Neural cell (in vitro differentiated cells): ENCODE results near the gene SCARB2. TPM values are rescaled to one million over a fixed set of nuclear protein-coding genes. Genes with fewer than 3 reads are reported as not detected.

Experiments used
- H2AFZ ChIP-seq: fragments of 200-600, 300-800 bp; sonication (generic), shearing (Covaris generic); 2 replicates; pipeline ENCODE4 v1.6.0; 2014; ENCODE audit warnings: low read depth, mild to moderate bottlenecking, antibody characterized with exemption, low read length, moderate library complexity
- H3F3A ChIP-seq: fragments of 200-600 bp; shearing (Covaris generic); 2 replicates; pipeline ENCODE4 v1.6.1; 2016; ENCODE audit warnings: mild to moderate bottlenecking, moderate library complexity, mixed read lengths, antibody characterized with exemption, low read length; ENCODE audit not compliant: insufficient read depth, poor library complexity, severe bottlenecking
- H3K27ac ChIP-seq: fragments of 200-600, 300-800 bp; sonication (generic), shearing (Covaris generic); 2 replicates; pipeline ENCODE4 v1.5.1; 2014; ENCODE audit warnings: mild to moderate bottlenecking, low read length, moderate library complexity
- H3K27me3 ChIP-seq: fragments of 300-800, 200-600 bp; sonication (generic), shearing (Covaris generic); 2 replicates; pipeline ENCODE4 v1.6.0; 2014; ENCODE audit warnings: mild to moderate bottlenecking, low read depth, low read length, moderate library complexity; ENCODE audit not compliant: insufficient read depth
- H3K36me3 ChIP-seq: fragments of 300-800, 200-600 bp; sonication (generic), shearing (Covaris generic); 2 replicates; pipeline ENCODE4 v1.5.1; 2014; ENCODE audit warnings: mild to moderate bottlenecking, antibody characterized with exemption, low read length, moderate library complexity; ENCODE audit not compliant: insufficient read depth
- H3K4me2 ChIP-seq: fragments of 300-800, 200-600 bp; sonication (generic), shearing (Covaris generic); 2 replicates; pipeline ENCODE4 v1.6.0; 2014; ENCODE audit warnings: mild to moderate bottlenecking, low read length
- H3K4me3 ChIP-seq: fragments of 300-800, 200-600 bp; sonication (generic), shearing (Covaris generic); 2 replicates; pipeline ENCODE4 v1.5.1; 2014; ENCODE audit warnings: mild to moderate bottlenecking, low read length, moderate library complexity
- H3K79me2 ChIP-seq: fragments of 200-600 bp; shearing (Covaris generic); replicated peaks from 2 replicates; pipeline ENCODE4 v1.6.0; 2014; ENCODE audit warnings: mild to moderate bottlenecking, low read length, moderate library complexity; ENCODE audit not compliant: insufficient read depth
- H3K9ac ChIP-seq: fragments of 300-800, 200-600 bp; sonication (generic), shearing (Covaris generic); 2 replicates; pipeline ENCODE4 v1.6.1; 2016; ENCODE audit warnings: mild to moderate bottlenecking, low read length, mixed read lengths
- H3K9me2 ChIP-seq: fragments of 200-600 bp; shearing (Covaris generic); 2 replicates; pipeline ENCODE4 v1.6.1; 2016; ENCODE audit warnings: mild to moderate bottlenecking, low read length, mixed read lengths; ENCODE audit not compliant: insufficient read depth
- H3K9me3 ChIP-seq: fragments of 200-600, 300-800 bp; sonication (generic), shearing (Covaris generic); 2 replicates; pipeline ENCODE4 v1.6.1; 2016; ENCODE audit warnings: mild to moderate bottlenecking, mixed run types, low read length, moderate library complexity, mixed read lengths
- H4K20me1 ChIP-seq: fragments of 200-600 bp; shearing (Covaris generic); 2 replicates; pipeline ENCODE4 v1.6.1; 2016; ENCODE audit warnings: mild to moderate bottlenecking, mixed run types; ENCODE audit not compliant: insufficient read depth
- CTCF ChIP-seq: fragments of 450-650 bp; IDR thresholded peaks from 2 replicates; pipeline ENCODE4 v1.5.1; 2014; ENCODE audit warnings: antibody characterized with exemption, mild to moderate bottlenecking, moderate library complexity; ENCODE audit not compliant: poor library complexity, severe bottlenecking
- EP300 ChIP-seq: fragments of 450-650 bp; conservative IDR thresholded peaks from 2 replicates; pipeline ENCODE4 v1.6.1; 2014; ENCODE audit warnings: antibody characterized with exemption, mild to moderate bottlenecking, moderate library complexity; ENCODE audit not compliant: poor library complexity, severe bottlenecking
- EZH2 ChIP-seq: fragments of 200-600, 300-800 bp; shearing (Covaris generic), sonication (generic); IDR thresholded peaks from 2 replicates; pipeline ENCODE4 v1.6.1; 2014; ENCODE audit warnings: antibody characterized with exemption, low read length, borderline replicate concordance, mild to moderate bottlenecking; ENCODE audit not compliant: insufficient read depth, poor library complexity, severe bottlenecking
- MXI1 ChIP-seq: fragments of 450-650 bp; conservative IDR thresholded peaks from 2 replicates; pipeline ENCODE4 v1.6.1; 2014; ENCODE audit warnings: antibody characterized with exemption, mild to moderate bottlenecking; ENCODE audit not compliant: poor library complexity, severe bottlenecking
- POLR2AphosphoS5 ChIP-seq: IDR thresholded peaks from 2 replicates; pipeline ENCODE4 v1.6.1; 2012
- RAD21 ChIP-seq: fragments of 450-650 bp; conservative IDR thresholded peaks from 2 replicates; pipeline ENCODE4 v1.6.1; 2014; ENCODE audit warnings: antibody characterized with exemption, mild to moderate bottlenecking, moderate library complexity
- REST ChIP-seq: IDR thresholded peaks from 2 replicates; pipeline ENCODE4 v1.6.1; 2012; ENCODE audit warnings: borderline replicate concordance
- SMC3 ChIP-seq: fragments of 450-650 bp; conservative IDR thresholded peaks from 2 replicates; pipeline ENCODE4 v1.6.1; 2014; ENCODE audit warnings: antibody characterized with exemption, mild to moderate bottlenecking, moderate library complexity; ENCODE audit not compliant: poor library complexity
- TAF1 ChIP-seq: IDR thresholded peaks from 2 replicates; pipeline ENCODE4 v1.6.1; 2012; ENCODE audit warnings: low read depth
- polyA plus RNA-seq: library from polyadenylated mRNA; depleted of rRNA; stranded (reverse); fragments of >200 nt; gene quantifications from 2 replicates; pipeline ENCODE4 v1.2.3, GENCODE V29; 2014

The SCARB2 gene
- polyA plus RNA-seq, 1 donor from 2014 or later: 256 TPM

DNA sequence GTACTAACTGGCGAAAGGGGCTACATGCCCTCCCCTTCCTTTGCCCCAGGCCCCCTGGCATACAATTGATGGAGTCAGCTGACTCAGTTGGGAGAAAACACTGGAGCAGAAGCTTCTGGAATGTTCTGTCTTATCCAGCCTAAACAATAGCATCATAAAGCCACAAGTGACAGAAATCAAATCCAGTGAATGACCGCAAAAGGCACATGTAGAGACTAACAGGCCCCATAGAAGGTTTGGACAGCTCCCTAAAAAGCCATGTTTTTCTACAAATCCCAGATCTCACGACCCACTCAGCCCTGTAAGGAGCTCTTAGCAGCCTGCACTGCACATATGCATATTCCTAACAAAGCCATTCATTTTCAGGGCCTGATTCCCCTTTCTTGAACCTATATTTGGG, 25.1 kb downstream of the SCARB2 start:
- Histone ChIP-seq H3K4me2 (no peak overlapping the region), H3K9me3 (no peaks in the 10 kb centered on the region), H3K9ac (no peak overlapping the region), H3K79me2 (peaks cover 15% of the 10 kb centered on the region), H3F3A (no peaks in the 10 kb centered on the region), H3K4me3 (no peak overlapping the region), H4K20me1 (no peaks in the 10 kb centered on the region), H3K27me3 (no peaks in the 10 kb centered on the region), H3K9me2 (no peaks in the 10 kb centered on the region), H2AFZ (no peak overlapping the region), H3K27ac (no peak overlapping the region), H3K36me3 (peaks cover 9% of the 10 kb centered on the region)
- TF ChIP-seq CTCF (no peak), MXI1 (no peak), SMC3 (no peak), POLR2AphosphoS5 (no peak), EZH2 (no peak)

DNA sequence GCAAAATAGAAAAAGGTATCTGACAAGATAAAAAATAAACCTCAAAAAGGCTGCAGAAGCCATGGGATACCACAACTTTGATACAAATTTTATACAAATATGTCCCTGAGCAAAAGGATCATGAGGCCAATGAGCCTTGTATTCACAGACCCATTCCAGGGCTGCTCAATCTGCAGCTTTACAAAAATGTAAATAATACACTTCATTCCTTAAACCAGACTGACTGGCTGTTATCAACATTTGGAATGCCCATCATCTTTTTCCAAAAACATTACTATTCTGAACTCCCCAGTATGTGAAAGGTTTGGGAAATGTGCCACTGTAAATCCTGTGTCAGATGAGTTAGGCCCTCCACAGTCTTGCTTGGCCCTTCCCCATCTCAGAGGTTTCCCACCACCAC, 25.5 kb downstream of the SCARB2 start:
- H3K27ac ChIP-seq: no peak overlapping the region
- no peak overlapping the region for H3K4me3 ChIP-seq
- H3K9me3 ChIP-seq: no peaks in the 10 kb centered on the region
- no peaks in the 10 kb centered on the region for H3K9me2 ChIP-seq
- H3K9ac ChIP-seq: no peak overlapping the region
- no peaks in the 10 kb centered on the region for H3K27me3 ChIP-seq
- no peaks in the 10 kb centered on the region for H3F3A ChIP-seq
- no peak overlapping the region for H3K4me2 ChIP-seq
- H2AFZ ChIP-seq: no peak overlapping the region
- H4K20me1 ChIP-seq: no peaks in the 10 kb centered on the region
- TF ChIP-seq POLR2AphosphoS5: no peak
- no peak for TF ChIP-seq RAD21
- TF ChIP-seq EP300: no peak
- TF ChIP-seq REST: no peak
- no peak for TF ChIP-seq EZH2
- no peak for TF ChIP-seq TAF1
- no peak for TF ChIP-seq MXI1
- no peak for TF ChIP-seq SMC3
- no peak for TF ChIP-seq CTCF
- peaks cover 15% of the 10 kb centered on the region for H3K79me2 ChIP-seq
- H3K36me3 ChIP-seq: peaks cover 8% of the 10 kb centered on the region
